HCT116 (cell line): ENCODE data around the gene GFER. TPM values are rescaled to one million over a fixed set of nuclear protein-coding genes. Genes with fewer than 3 reads are reported as not detected.
A peak's percentile ranks its signal among the peaks of the same experiment; 100 is the strongest.

Experiments used
- ATAC-seq: fragments of 200-7000 bp; cut with Tn5 transposase; 2 replicates; pipeline ENCODE4 v1.9.1; 2020; ENCODE audit warnings: mild to moderate bottlenecking, moderate library complexity
- BruUV-seq: library from RNA; stranded (reverse); fragments of 400-500 nt; replicated peaks from 2 replicates; lab custom pipeline; 2021; lab: Mats Ljungman, UMichigan
- CTCF ChIA-PET: fragments of 300-600 bp; sonication (Branson Sonifier 250); formaldehyde crosslinking; loops from one replicate; lab custom pipeline; 2021; ENCODE audit warnings: antibody characterized with exemption; lab: Charles Lee
- POLR2A ChIA-PET: fragments of 300-600, 350-600 bp; sonication (Branson Sonifier 250); formaldehyde crosslinking; loops from one replicate; lab custom pipeline; 2021; ENCODE audit warnings: antibody characterized with exemption; lab: Charles Lee
- RAD21 ChIA-PET, 2 experiments: fragments of 300-600 bp; sonication (Branson Sonifier 250); formaldehyde crosslinking; loops; one replicate each; lab custom pipeline; 2023; ENCODE audit warnings: low total read pairs in 2 of 2; ENCODE audit not compliant: uncharacterized antibody in 2 of 2, unreplicated experiment in 2 of 2, low non-redundant PET in 1 of 2; lab: Charles Lee
- DNase-seq: peaks from one replicate; pipeline ENCODE4 v3.0.0-alpha.2; 2010; ENCODE audit warnings: low read depth, low spot score
- H2AFZ ChIP-seq: fragments of 200-600 bp; shearing (Covaris generic), sonication (generic); 2 replicates; pipeline ENCODE4 v1.6.1; 2017; ENCODE audit warnings: low read depth, mixed run types, mixed read lengths, antibody characterized with exemption, low read length; ENCODE audit not compliant: poor library complexity, severe bottlenecking
- H3K27ac ChIP-seq: 2 replicates; pipeline ENCODE4 v1.5.1; 2012; ENCODE audit warnings: low read depth, low read length
- H3K27me3 ChIP-seq: fragments of 200-600 bp; sonication (generic); 2 replicates; pipeline ENCODE4 v1.6.1; 2016; ENCODE audit warnings: mixed run types, low read length, mixed read lengths; ENCODE audit not compliant: insufficient read depth
- H3K36me3 ChIP-seq, 2 experiments: fragments of 200-500 bp in 1 of 2; fragments of 200-600 bp in 1 of 2; sonication (Bioruptor generic) in 1 of 2; sonication (generic) in 1 of 2; 2 replicates each; pipeline versions ENCODE4 v1.5.1 to v1.6.1; 2014 to 2016; ENCODE audit warnings: low read length in 2 of 2, inconsistent platforms in 1 of 2, mixed read lengths in 1 of 2, mixed run types in 1 of 2; ENCODE audit not compliant: insufficient read depth in 2 of 2, control insufficient read depth in 1 of 2
- H3K4me1 ChIP-seq, 2 experiments: fragments of 200-600 bp in 1 of 2; sonication (generic) in 1 of 2; 2 replicates each; pipeline versions ENCODE4 v1.5.1 to v1.6.1; 2012 to 2017; ENCODE audit warnings: low read length in 2 of 2, inconsistent platforms in 1 of 2, mild to moderate bottlenecking in 1 of 2, mixed read lengths in 1 of 2, mixed run types in 1 of 2, moderate library complexity in 1 of 2; ENCODE audit not compliant: insufficient read depth in 2 of 2, control insufficient read depth in 1 of 2
- H3K4me2 ChIP-seq: fragments of 200-600 bp; sonication (generic); 2 replicates; pipeline ENCODE4 v1.6.1; 2017; ENCODE audit warnings: mixed run types, low read length, mixed read lengths
- H3K4me3 ChIP-seq, 2 experiments: fragments of 200-600 bp in 1 of 2; sonication (generic) in 1 of 2; replicated peaks in 1 of 2; 2 replicates each; pipeline ENCODE4 v1.5.1; 2011 to 2016; ENCODE audit warnings: low read length in 2 of 2, control low read depth in 1 of 2, low read depth in 1 of 2, mild to moderate bottlenecking in 1 of 2, mixed read lengths in 1 of 2, mixed run types in 1 of 2
- H3K79me2 ChIP-seq: fragments of 200-600 bp; sonication (generic); 2 replicates; pipeline ENCODE4 v1.6.1; 2017; ENCODE audit warnings: mild to moderate bottlenecking, mixed run types, low read length, moderate library complexity, mixed read lengths; ENCODE audit not compliant: insufficient read depth
- H3K9ac ChIP-seq: fragments of 200-600 bp; sonication (generic); 2 replicates; pipeline ENCODE4 v1.6.1; 2016; ENCODE audit warnings: low read length, mixed read lengths
- H3K9me2 ChIP-seq: fragments of 200-600 bp; sonication (generic), shearing (Covaris generic); 2 replicates; pipeline ENCODE4 v1.6.1; 2017; ENCODE audit warnings: mixed run types, mild to moderate bottlenecking, moderate library complexity; ENCODE audit not compliant: insufficient read depth
- H3K9me3 ChIP-seq, 2 experiments: fragments of 200-500 bp in 1 of 2; fragments of 200-600 bp in 1 of 2; sonication (Bioruptor generic) in 1 of 2; sonication (generic) in 1 of 2; 2 replicates each; pipeline ENCODE4 v1.6.1; 2014 to 2017; ENCODE audit warnings: low read length in 2 of 2, mixed read lengths in 2 of 2, inconsistent platforms in 1 of 2, low read depth in 1 of 2, mild to moderate bottlenecking in 1 of 2, mixed run types in 1 of 2, moderate library complexity in 1 of 2; ENCODE audit not compliant: control insufficient read depth in 1 of 2, insufficient read depth in 1 of 2
- H4K20me1 ChIP-seq: fragments of 200-600 bp; sonication (generic), shearing (Covaris generic); 2 replicates; pipeline ENCODE4 v1.6.1; 2017; ENCODE audit warnings: mixed run types, mild to moderate bottlenecking, moderate library complexity; ENCODE audit not compliant: insufficient read depth
- JUND ChIP-seq: IDR thresholded peaks from 2 replicates; pipeline ENCODE4 v1.6.1; 2012
- POLR2AphosphoS5 ChIP-seq: IDR thresholded peaks from 2 replicates; pipeline ENCODE4 v1.6.1; 2011; ENCODE audit warnings: mild to moderate bottlenecking, low read depth, low read length, moderate library complexity
- SIN3A ChIP-seq: IDR thresholded peaks from 2 replicates; pipeline ENCODE4 v1.6.1; 2012; ENCODE audit warnings: low read depth
- TCF7L2 ChIP-seq: IDR thresholded peaks from 2 replicates; pipeline ENCODE4 v1.7.0; 2011; ENCODE audit warnings: borderline replicate concordance, inconsistent platforms; ENCODE audit not compliant: insufficient read depth, insufficient read length; ENCODE audit errors: extremely low read depth
- intact Hi-C: fragments of 100-400 bp; cut with micrococcal nuclease; formaldehyde crosslinking; loops from 2 replicates; pipeline ENCODE4 v1.10.0; 2022
- total RNA-seq: library from RNA; stranded (reverse); gene quantifications from one replicate; pipeline ENCODE4 v1.2.1, GENCODE V29; 2021; ENCODE audit not compliant: unreplicated experiment
- TF ChIP-seq, protein P1 (sequence below): IDR thresholded peaks from 2 replicates; pipeline ENCODE4 v1.6.1; 2011; ENCODE audit warnings: mild to moderate bottlenecking, low read length, moderate library complexity; ENCODE audit not compliant: insufficient replicate concordance; ENCODE audit errors: extremely low read depth

GFER gene
- total RNA-seq, 1 experiment from 2014 or later, result 47.3 TPM

- RAD21 ChIA-PET, result no interaction called here
- H3K4me2 ChIP-seq, result peak overlapping the region; percentile 97
- H3K4me3 ChIP-seq, result peak overlapping the region; percentile 60 to 65
- H3K27me3 ChIP-seq, result no peaks in the 10 kb centered on the region
- ATAC-seq, result peak; percentile 5
- H3K36me3 ChIP-seq, result peaks cover 0 to 27% of the 10 kb centered on the region in 2 experiments; a peak in 2 of 4 replicates
- no peak for DNase-seq
- H4K20me1 ChIP-seq, result no peaks in the 10 kb centered on the region
- no peak overlapping the region for H2AFZ ChIP-seq
- CTCF ChIA-PET, result interaction anchor here (1.7 kb wide), 1 partner anchor 160 kb away, joined by 8 read pairs; no protein-coding TSS in a partner anchor
- peak overlapping the region; percentile 84 for H3K9ac ChIP-seq
- POLR2A ChIA-PET, result interaction anchor here (1.5 to 12.5 kb wide), 4 partner anchors 10 to 175 kb away, joined by 5 to 104 read pairs (median 10); partner anchors contain the start of genes NDUFB10, RNF151, RPS2 and TRAF7
- H3K9me3 ChIP-seq, result no peaks in the 10 kb centered on the region
- peak overlapping the region; percentile 88 for H3K27ac ChIP-seq
- no TSS peak for BruUV-seq
- H3K9me2 ChIP-seq, result no peaks in the 10 kb centered on the region
- peaks cover 43 to 69% of the 10 kb centered on the region in 2 experiments for H3K4me1 ChIP-seq
- intact Hi-C loops, result no loop called here
- TF ChIP-seq SIN3A, result no peak
- TF ChIP-seq JUND, result no peak
- TF ChIP-seq, protein P1, sequence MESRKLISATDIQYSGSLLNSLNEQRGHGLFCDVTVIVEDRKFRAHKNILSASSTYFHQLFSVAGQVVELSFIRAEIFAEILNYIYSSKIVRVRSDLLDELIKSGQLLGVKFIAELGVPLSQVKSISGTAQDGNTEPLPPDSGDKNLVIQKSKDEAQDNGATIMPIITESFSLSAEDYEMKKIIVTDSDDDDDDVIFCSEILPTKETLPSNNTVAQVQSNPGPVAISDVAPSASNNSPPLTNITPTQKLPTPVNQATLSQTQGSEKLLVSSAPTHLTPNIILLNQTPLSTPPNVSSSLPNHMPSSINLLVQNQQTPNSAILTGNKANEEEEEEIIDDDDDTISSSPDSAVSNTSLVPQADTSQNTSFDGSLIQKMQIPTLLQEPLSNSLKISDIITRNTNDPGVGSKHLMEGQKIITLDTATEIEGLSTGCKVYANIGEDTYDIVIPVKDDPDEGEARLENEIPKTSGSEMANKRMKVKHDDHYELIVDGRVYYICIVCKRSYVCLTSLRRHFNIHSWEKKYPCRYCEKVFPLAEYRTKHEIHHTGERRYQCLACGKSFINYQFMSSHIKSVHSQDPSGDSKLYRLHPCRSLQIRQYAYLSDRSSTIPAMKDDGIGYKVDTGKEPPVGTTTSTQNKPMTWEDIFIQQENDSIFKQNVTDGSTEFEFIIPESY, result no peak
- peak; percentile 18; the same call in 1 of the 2 replicates for TF ChIP-seq POLR2AphosphoS5
- no peak for TF ChIP-seq TCF7L2
- peaks cover 10% of the 10 kb centered on the region for H3K79me2 ChIP-seq
These were observed 3.8 kb upstream of the GFER start for GRCh38 chr16:1980030-1980769.
